DND-41 (cell line): ENCODE measurements around the gene CREB3L1.

Source experiments
- ATAC-seq: fragments of 200-7000 bp; cut with Tn5 transposase; 3 replicates; pipeline ENCODE4 v1.9.1; 2021; ENCODE audit warnings: low read depth; ENCODE audit not compliant: insufficient read depth
- DNase-seq: peaks from one replicate; pipeline ENCODE4 v3.0.0-alpha.2; 2020
- H2AFZ ChIP-seq: 2 replicates; pipeline ENCODE4 v1.6.0; 2012; ENCODE audit warnings: low read depth, low read length
- H3K27ac ChIP-seq: 2 replicates; pipeline ENCODE4 v1.5.1; 2012; ENCODE audit warnings: low read length, inconsistent platforms
- H3K27me3 ChIP-seq: fragments of 200-600 bp; sonication (generic); 2 replicates; pipeline ENCODE4 v1.6.0; 2012; ENCODE audit warnings: low read length, mild to moderate bottlenecking, inconsistent platforms; ENCODE audit not compliant: insufficient read depth, poor library complexity
- H3K36me3 ChIP-seq: 2 replicates; pipeline ENCODE4 v1.5.1; 2012; ENCODE audit warnings: low read length, inconsistent platforms; ENCODE audit not compliant: insufficient read depth
- H3K4me1 ChIP-seq: 2 replicates; pipeline ENCODE4 v1.5.1; 2012; ENCODE audit warnings: mild to moderate bottlenecking, low read length; ENCODE audit not compliant: insufficient read depth
- H3K4me2 ChIP-seq: 2 replicates; pipeline ENCODE4 v1.6.0; 2012; ENCODE audit warnings: mild to moderate bottlenecking, moderate library complexity, low read length, inconsistent platforms; ENCODE audit not compliant: insufficient read depth
- H3K4me3 ChIP-seq, 2 experiments: fragments of 200-600 bp in 1 of 2; shearing (Covaris generic) in 1 of 2; 2 replicates each; pipeline ENCODE4 v1.5.1; 2012 to 2016; ENCODE audit warnings: inconsistent platforms in 2 of 2, low read length in 2 of 2, mild to moderate bottlenecking in 2 of 2, low read depth in 1 of 2, moderate library complexity in 1 of 2
- H3K79me2 ChIP-seq: 2 replicates; pipeline ENCODE4 v1.6.0; 2012; ENCODE audit warnings: low read length, inconsistent platforms; ENCODE audit not compliant: insufficient read depth
- H3K9ac ChIP-seq: 2 replicates; pipeline ENCODE4 v1.6.0; 2012; ENCODE audit warnings: low read depth, mild to moderate bottlenecking, inconsistent platforms, low read length, moderate library complexity
- H3K9me3 ChIP-seq: 2 replicates; pipeline ENCODE4 v1.5.1; 2012; ENCODE audit warnings: low read length, moderate library complexity, mild to moderate bottlenecking, inconsistent platforms; ENCODE audit not compliant: insufficient read depth, severe bottlenecking
- H4K20me1 ChIP-seq: 2 replicates; pipeline ENCODE4 v1.6.0; 2012; ENCODE audit warnings: low read length; ENCODE audit not compliant: insufficient read depth
- EZH2 ChIP-seq: IDR thresholded peaks from 3 replicates; pipeline ENCODE4 v1.6.1; 2012; ENCODE audit warnings: borderline replicate concordance, low read depth, mild to moderate bottlenecking, moderate library complexity, low read length, inconsistent platforms; ENCODE audit not compliant: severe bottlenecking
- TF ChIP-seq, protein P1 (sequence below): IDR thresholded peaks from 2 replicates; pipeline ENCODE4 v1.5.1; 2012; ENCODE audit warnings: borderline replicate concordance, low read length, moderate library complexity, mild to moderate bottlenecking; ENCODE audit not compliant: poor library complexity, severe bottlenecking; ENCODE audit errors: extremely low read depth

CREB3L1 gene

GRCh38 chr11:46345881-46346484 is 68.5 kb downstream of the CREB3L1 start:
- Histone ChIP-seq H3K4me3 (no peak overlapping the region), H3K4me2 (no peak overlapping the region), H2AFZ (no peak overlapping the region)

GRCh38 chr11:46346886-46347636 is 69.6 kb downstream of the CREB3L1 start, which contains the start of gene DGKZ:
TSS of gene DGKZ (plus strand) at chr11:46347463. CDS start at chr11:46347660, 197 bp downstream.
- H4K20me1 ChIP-seq, result peaks cover 28% of the 10 kb centered on the region
- peaks cover 18% of the 10 kb centered on the region for H3K36me3 ChIP-seq
- peak within 1 kb of the TSS; percentile 54 to 89; a peak in 3 of 4 replicates for H3K4me3 ChIP-seq
- H3K4me2 ChIP-seq, result peak within 1 kb of the TSS; percentile 91
- no peaks in the 10 kb centered on the region for H3K9me3 ChIP-seq
- H3K4me1 ChIP-seq, result peaks cover 60% of the 10 kb centered on the region
- H3K27me3 ChIP-seq, result no peaks in the 10 kb centered on the region
- peak; percentile 89 for DNase-seq
- peak; percentile 56 for ATAC-seq
- H3K27ac ChIP-seq, result peak within 1 kb of the TSS; percentile 82
- TF ChIP-seq EZH2, result no peak
- TF ChIP-seq, protein P1, sequence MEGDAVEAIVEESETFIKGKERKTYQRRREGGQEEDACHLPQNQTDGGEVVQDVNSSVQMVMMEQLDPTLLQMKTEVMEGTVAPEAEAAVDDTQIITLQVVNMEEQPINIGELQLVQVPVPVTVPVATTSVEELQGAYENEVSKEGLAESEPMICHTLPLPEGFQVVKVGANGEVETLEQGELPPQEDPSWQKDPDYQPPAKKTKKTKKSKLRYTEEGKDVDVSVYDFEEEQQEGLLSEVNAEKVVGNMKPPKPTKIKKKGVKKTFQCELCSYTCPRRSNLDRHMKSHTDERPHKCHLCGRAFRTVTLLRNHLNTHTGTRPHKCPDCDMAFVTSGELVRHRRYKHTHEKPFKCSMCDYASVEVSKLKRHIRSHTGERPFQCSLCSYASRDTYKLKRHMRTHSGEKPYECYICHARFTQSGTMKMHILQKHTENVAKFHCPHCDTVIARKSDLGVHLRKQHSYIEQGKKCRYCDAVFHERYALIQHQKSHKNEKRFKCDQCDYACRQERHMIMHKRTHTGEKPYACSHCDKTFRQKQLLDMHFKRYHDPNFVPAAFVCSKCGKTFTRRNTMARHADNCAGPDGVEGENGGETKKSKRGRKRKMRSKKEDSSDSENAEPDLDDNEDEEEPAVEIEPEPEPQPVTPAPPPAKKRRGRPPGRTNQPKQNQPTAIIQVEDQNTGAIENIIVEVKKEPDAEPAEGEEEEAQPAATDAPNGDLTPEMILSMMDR, result peak; percentile 88
- H3K9ac ChIP-seq, result peak within 1 kb of the TSS; percentile 86
- H3K79me2 ChIP-seq, result peaks cover 50% of the 10 kb centered on the region
- H2AFZ ChIP-seq, result peak within 1 kb of the TSS; percentile 60

More at GRCh38 chr11:46345881-46346484, 68.5 kb downstream of the CREB3L1 start:
- H3K9me3 ChIP-seq, result no peaks in the 10 kb centered on the region
- peaks cover 61% of the 10 kb centered on the region for H3K4me1 ChIP-seq
- H4K20me1 ChIP-seq, result peaks cover 17% of the 10 kb centered on the region
- ATAC-seq, result no peak
- peaks cover 39% of the 10 kb centered on the region for H3K79me2 ChIP-seq
- H3K27ac ChIP-seq, result no peak overlapping the region
- peaks cover 8% of the 10 kb centered on the region for H3K36me3 ChIP-seq
- no peak overlapping the region for H3K9ac ChIP-seq
- TF ChIP-seq EZH2, result no peak
- TF ChIP-seq, protein P1, result no peak
- no peaks in the 10 kb centered on the region for H3K27me3 ChIP-seq
- no peak for DNase-seq

DNA sequence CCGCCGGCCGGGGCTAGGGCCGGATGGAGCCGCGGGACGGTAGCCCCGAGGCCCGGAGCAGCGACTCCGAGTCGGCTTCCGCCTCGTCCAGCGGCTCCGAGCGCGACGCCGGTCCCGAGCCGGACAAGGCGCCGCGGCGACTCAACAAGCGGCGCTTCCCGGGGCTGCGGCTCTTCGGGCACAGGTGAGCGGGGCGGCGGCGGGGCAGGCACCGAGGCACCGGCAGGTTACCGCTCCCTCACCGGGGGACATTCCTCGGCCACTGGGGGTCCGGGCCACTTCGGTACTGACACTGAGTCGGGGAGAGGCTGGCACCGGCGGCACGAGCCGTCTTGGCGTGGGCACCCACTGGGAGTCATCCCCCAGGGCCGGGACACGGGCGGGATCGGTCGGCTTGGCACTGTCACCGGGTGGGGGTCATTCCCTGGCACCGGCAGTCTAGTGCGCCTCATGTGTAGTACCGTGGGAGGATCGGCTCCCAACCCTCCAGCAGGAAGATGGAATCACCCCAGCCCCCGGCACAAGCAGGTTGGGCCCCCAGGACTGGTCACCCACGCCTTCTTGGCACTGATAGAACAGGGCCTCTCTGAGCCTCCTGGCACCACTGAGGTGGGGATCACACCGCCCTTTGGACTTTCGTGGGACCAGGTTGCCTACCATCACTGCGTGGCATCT is 70.3 kb downstream of the CREB3L1 start:
- Histone ChIP-seq H3K27ac (peak overlapping the region; percentile 82), H3K36me3 (peaks cover 25% of the 10 kb centered on the region), H3K79me2 (peaks cover 57% of the 10 kb centered on the region), H3K4me3 (peak overlapping the region; percentile 54 to 89; a peak in 3 of 4 replicates), H4K20me1 (peaks cover 35% of the 10 kb centered on the region), H3K27me3 (no peaks in the 10 kb centered on the region), H3K4me1 (peaks cover 60% of the 10 kb centered on the region), H3K9me3 (no peaks in the 10 kb centered on the region), H3K4me2 (peak overlapping the region; percentile 91), H2AFZ (peak overlapping the region; percentile 52), H3K9ac (peak overlapping the region; percentile 86)
- peak; percentile 3; the same call in 1 of the 3 replicates for ATAC-seq
- TF ChIP-seq, protein P1, result no peak
- TF ChIP-seq EZH2, result no peak
- DNase-seq, result no peak
